OCI-LY3 (cell line): ENCODE results near the gene ZFP36L1.

Source experiments
- EZH2phosphoT487 ChIP-seq: fragments of 200-600 bp; shearing (Covaris generic); IDR thresholded peaks from 2 replicates; pipeline ENCODE4 v1.6.1; 2018; ENCODE audit warnings: antibody characterized with exemption, mixed run types, low read depth
- TF ChIP-seq, protein P1 (sequence below): fragments of 200-600, 300-600 bp; sonication (generic); IDR thresholded peaks from 2 replicates; pipeline ENCODE4 v1.5.1; 2014; ENCODE audit warnings: antibody characterized with exemption, low read length, low read depth

DNA sequence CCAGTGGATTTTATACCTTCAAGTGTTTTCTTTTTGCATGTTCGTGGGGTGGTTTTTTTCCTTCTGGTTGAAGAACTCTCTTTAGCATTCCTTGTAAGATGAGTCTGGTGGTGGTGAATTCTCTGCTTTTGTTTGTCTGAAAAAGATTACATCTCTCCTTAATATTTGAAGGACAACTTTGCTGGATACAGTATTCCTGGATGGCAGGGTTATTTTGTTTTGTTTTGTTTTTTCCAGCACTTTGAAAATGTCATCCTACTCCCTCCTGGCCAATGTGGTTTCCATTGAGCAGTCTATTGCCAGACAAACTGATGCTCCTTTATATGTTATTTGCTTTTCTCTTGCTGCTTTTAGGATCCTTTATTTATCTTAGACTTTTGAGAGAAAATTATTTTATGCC is 43.2 kb upstream of the ZFP36L1 start:
- TF ChIP-seq, protein P1, sequence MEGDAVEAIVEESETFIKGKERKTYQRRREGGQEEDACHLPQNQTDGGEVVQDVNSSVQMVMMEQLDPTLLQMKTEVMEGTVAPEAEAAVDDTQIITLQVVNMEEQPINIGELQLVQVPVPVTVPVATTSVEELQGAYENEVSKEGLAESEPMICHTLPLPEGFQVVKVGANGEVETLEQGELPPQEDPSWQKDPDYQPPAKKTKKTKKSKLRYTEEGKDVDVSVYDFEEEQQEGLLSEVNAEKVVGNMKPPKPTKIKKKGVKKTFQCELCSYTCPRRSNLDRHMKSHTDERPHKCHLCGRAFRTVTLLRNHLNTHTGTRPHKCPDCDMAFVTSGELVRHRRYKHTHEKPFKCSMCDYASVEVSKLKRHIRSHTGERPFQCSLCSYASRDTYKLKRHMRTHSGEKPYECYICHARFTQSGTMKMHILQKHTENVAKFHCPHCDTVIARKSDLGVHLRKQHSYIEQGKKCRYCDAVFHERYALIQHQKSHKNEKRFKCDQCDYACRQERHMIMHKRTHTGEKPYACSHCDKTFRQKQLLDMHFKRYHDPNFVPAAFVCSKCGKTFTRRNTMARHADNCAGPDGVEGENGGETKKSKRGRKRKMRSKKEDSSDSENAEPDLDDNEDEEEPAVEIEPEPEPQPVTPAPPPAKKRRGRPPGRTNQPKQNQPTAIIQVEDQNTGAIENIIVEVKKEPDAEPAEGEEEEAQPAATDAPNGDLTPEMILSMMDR: no peak
- TF ChIP-seq EZH2phosphoT487: no peak
